ENCODE measurements around the gene IFNA2. TPM values are rescaled to one million over a fixed set of nuclear protein-coding genes. Genes with fewer than 3 reads are reported as not detected.

IFNA2 gene
- not detected in 2 replicates for total RNA-seq

GRCh38 chr9:21385131-21385670 lies at the start of gene IFNA2:
IFNA2 (minus strand) TSS chr9:21385398; CDS start chr9:21385329, 69 bp downstream.

GRCh38 chr9:21408817-21409216 lies 23.6 kb upstream of the IFNA2 start, which contains the start of gene IFNA8:
IFNA8 (plus strand) TSS chr9:21409117; CDS start chr9:21409177, 60 bp downstream.

GRCh38 chr9:21367957-21368356 lies 17.2 kb downstream of the IFNA2 start, which contains the start of gene IFNA13:
IFNA13 (minus strand) TSS chr9:21368057; CDS start chr9:21368010, 47 bp downstream.

GRCh38 chr9:21350787-21351186 lies 34.4 kb downstream of the IFNA2 start, which contains the start of gene IFNA6:
IFNA6 (minus strand) TSS chr9:21350887; CDS start chr9:21350887, 0 bp downstream.

GRCh38 chr9:21334701-21335632 lies 50.2 kb downstream of the IFNA2 start, which contains the start of gene KLHL9:
KLHL9 (minus strand) TSS chr9:21335404; CDS start chr9:21334859, 545 bp downstream.

Other genes with a start within 250 kb of the IFNA2 start
- gene IFNW1, start 243.6 kb downstream of the IFNA2 start, total RNA-seq: not detected in 2 replicates
- not detected in 2 replicates for gene IFNA21, start 218.7 kb downstream of the IFNA2 start, total RNA-seq
- not detected in 2 replicates for gene IFNA4, start 197.8 kb downstream of the IFNA2 start, total RNA-seq
- gene IFNA7, start 183.2 kb downstream of the IFNA2 start, total RNA-seq: not detected in 2 replicates
- not detected in 2 replicates for gene IFNA10, start 178.3 kb downstream of the IFNA2 start, total RNA-seq
- not detected in 2 replicates for gene IFNA16, start 168.1 kb downstream of the IFNA2 start, total RNA-seq
- gene IFNA17, start 157.2 kb downstream of the IFNA2 start, total RNA-seq: not detected in 2 replicates
- not detected in 2 replicates for gene IFNA14, start 145.4 kb downstream of the IFNA2 start, total RNA-seq
- gene IFNA5, start 80.1 kb downstream of the IFNA2 start, total RNA-seq: not detected in 2 replicates
- 25.3 and 26.6 TPM in 2 replicates for gene KLHL9, start 50.0 kb downstream of the IFNA2 start, total RNA-seq
- gene IFNA6, start 34.5 kb downstream of the IFNA2 start, total RNA-seq: not detected in 2 replicates
- gene IFNA13, start 17.3 kb downstream of the IFNA2 start, total RNA-seq: not detected in 2 replicates
- gene IFNA8, start 23.7 kb upstream of the IFNA2 start, total RNA-seq: not detected in 2 replicates
- not detected in 2 replicates for gene IFNA1, start 55.0 kb upstream of the IFNA2 start, total RNA-seq
- not detected in 2 replicates for gene IFNE, start 96.9 kb upstream of the IFNA2 start, total RNA-seq

Data from mammary microvascular endothelial cell (primary cell).